Lower lobe of right lung (tissue), 2 donors: Measurements from ENCODE around the gene FAM120A. TPM values are rescaled to one million over a fixed set of nuclear protein-coding genes. Genes with fewer than 3 reads are reported as not detected.

Experiments
- ATAC-seq, 2 donors: fragments of 200-7000 bp; cut with Tn5 transposase; one replicate each; pipeline ENCODE4 v1.9.1; 2020 to 2022; ENCODE audit warnings: mild to moderate bottlenecking in 2 of 2, moderate library complexity in 2 of 2
- DNase-seq: peaks from one replicate; pipeline ENCODE4 v3.0.0-alpha.2; 2020
- H3K27ac ChIP-seq: fragments of 200-600 bp; one replicate; pipeline ENCODE4 v1.8.0; 2022
- H3K27me3 ChIP-seq: fragments of 200-600 bp; one replicate; pipeline ENCODE4 v1.8.0; 2022; ENCODE audit warnings: low read depth
- H3K36me3 ChIP-seq: fragments of 200-600 bp; one replicate; pipeline ENCODE4 v1.8.0; 2022; ENCODE audit warnings: mild to moderate bottlenecking
- H3K4me1 ChIP-seq: fragments of 200-600 bp; one replicate; pipeline ENCODE4 v1.8.0; 2022
- H3K4me3 ChIP-seq: fragments of 200-600 bp; one replicate; pipeline ENCODE4 v1.8.0; 2022; ENCODE audit warnings: mild to moderate bottlenecking
- H3K9me3 ChIP-seq: fragments of 200-600 bp; one replicate; pipeline ENCODE4 v1.8.0; 2022
- intact Hi-C: fragments of 100-400 bp; cut with DNase I; formaldehyde crosslinking; loops from one replicate; pipeline ENCODE4 v1.11.0; 2022
- total RNA-seq: library from RNA; stranded (reverse); fragmentation: NEBNext Ultra II Directional; extraction: Animal tissue kit (Norgen Biotek cat#: 25700); gene quantifications from one replicate; pipeline ENCODE4 v1.2.1, GENCODE V29; 2021
- TF ChIP-seq, protein P1 (sequence below): fragments of 200-600 bp; IDR thresholded peaks from one replicate; pipeline ENCODE4 v1.8.0; 2022; ENCODE audit warnings: antibody characterized with exemption, mild to moderate bottlenecking
- donor health status: DM: no; HTN: yes; CAD: no; lungs with severe emphysema.

The FAM120A gene
- total RNA-seq, 1 donor from 2014 or later: 114 TPM

DNA sequence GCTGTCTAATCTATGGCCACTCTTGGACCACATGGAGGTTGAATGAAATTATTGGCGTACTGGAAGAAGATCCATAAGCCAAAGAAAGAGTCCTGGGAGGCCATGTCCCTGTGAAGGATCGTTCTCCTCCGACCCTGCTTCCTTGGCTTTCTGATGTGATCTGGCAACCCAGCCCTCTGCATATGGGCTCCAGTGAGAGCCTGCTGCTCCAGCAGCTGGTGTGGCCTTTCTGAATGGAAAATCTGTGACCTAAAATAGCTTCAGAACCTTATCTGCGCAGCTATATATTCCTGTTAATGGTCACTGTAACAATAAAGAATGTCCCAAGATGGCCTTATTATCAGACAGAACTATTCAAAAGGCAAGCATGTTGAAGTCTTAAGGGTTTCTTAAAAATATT lies 84.7 kb downstream of the FAM120A start:
- ATAC-seq: no peak
- no peaks in the 10 kb centered on the region for H3K9me3 ChIP-seq
- H3K27me3 ChIP-seq: no peaks in the 10 kb centered on the region
- no peak overlapping the region for H3K4me3 ChIP-seq
- no peak for DNase-seq
- H3K4me1 ChIP-seq: no peaks in the 10 kb centered on the region
- H3K36me3 ChIP-seq: peaks cover 77% of the 10 kb centered on the region
- intact Hi-C loops: no loop called here
- no peak overlapping the region for H3K27ac ChIP-seq
- TF ChIP-seq, protein P1, sequence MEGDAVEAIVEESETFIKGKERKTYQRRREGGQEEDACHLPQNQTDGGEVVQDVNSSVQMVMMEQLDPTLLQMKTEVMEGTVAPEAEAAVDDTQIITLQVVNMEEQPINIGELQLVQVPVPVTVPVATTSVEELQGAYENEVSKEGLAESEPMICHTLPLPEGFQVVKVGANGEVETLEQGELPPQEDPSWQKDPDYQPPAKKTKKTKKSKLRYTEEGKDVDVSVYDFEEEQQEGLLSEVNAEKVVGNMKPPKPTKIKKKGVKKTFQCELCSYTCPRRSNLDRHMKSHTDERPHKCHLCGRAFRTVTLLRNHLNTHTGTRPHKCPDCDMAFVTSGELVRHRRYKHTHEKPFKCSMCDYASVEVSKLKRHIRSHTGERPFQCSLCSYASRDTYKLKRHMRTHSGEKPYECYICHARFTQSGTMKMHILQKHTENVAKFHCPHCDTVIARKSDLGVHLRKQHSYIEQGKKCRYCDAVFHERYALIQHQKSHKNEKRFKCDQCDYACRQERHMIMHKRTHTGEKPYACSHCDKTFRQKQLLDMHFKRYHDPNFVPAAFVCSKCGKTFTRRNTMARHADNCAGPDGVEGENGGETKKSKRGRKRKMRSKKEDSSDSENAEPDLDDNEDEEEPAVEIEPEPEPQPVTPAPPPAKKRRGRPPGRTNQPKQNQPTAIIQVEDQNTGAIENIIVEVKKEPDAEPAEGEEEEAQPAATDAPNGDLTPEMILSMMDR: no peak

DNA sequence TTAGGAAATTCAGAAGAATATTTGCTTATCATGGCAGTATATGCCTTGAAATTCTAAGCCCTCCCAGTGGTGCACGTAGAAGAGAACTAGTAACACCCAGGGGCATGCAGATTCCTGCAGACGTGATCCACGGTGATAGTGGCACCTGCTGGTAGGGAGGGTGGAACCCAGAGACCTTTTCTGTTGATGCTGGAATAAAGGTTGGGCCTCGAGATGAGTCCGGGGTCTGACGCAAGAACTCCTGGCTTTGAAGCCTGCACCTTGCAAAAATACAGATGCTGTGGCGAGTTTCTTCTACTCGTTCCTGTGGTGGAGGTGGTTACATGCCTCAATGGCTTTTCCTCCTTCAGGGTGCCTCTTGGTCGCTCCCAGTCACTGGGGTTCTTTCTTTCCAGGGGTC lies 85.4 kb downstream of the FAM120A start:
- no peak for ATAC-seq
- Histone ChIP-seq H3K36me3 (peaks cover 72% of the 10 kb centered on the region), H3K9me3 (no peaks in the 10 kb centered on the region), H3K27me3 (no peaks in the 10 kb centered on the region), H3K4me3 (no peak overlapping the region), H3K27ac (no peak overlapping the region), H3K4me1 (no peaks in the 10 kb centered on the region)
- intact Hi-C loops: no loop called here
- TF ChIP-seq, protein P1: no peak
- no peak for DNase-seq

DNA sequence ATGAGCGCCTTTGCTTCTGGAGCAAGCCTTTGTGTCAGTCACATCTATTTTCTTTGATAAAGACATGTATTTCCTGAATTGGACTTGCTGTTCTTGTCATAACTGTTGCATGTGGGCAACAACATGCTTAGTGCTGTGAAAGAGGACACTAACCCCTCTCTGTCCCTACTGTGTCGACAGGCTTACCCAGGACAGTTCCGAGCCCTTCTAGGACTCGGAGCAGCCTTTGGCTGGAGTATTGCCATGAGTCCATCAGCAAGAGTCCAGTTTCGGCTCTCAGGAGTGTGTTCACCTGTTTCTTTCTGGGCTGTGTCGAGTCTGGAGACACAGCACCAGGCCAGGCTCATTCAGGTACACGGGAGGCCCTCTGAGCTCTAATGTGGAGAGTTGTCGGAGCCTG lies 88.8 kb downstream of the FAM120A start:
- peaks cover 66% of the 10 kb centered on the region for H3K36me3 ChIP-seq

DNA sequence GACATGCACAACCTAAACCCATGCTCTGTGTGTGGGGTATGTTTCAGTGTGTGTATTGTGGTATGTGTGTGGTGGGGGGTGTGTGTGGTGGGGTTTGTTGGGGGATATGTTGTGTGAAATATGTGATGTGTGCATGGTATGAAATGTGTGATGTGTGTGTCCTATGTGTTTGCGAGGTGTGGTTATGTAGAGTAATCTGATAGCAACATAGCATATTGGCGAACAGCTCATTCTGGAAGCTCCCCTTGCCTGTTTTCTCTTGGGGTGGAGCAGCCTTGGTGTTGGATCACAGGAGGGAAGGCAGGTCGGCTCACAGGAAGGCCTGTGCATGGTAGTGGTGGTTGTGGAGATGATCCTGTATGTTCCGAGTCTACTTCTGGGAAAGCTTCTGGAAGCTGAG lies 89.5 kb downstream of the FAM120A start:
- no peaks in the 10 kb centered on the region for H3K9me3 ChIP-seq
- peaks cover 61% of the 10 kb centered on the region for H3K36me3 ChIP-seq

More for the DNA sequence above, 88.8 kb downstream of the FAM120A start:
- Histone ChIP-seq H3K9me3 (no peaks in the 10 kb centered on the region), H3K27ac (no peak overlapping the region), H3K27me3 (no peaks in the 10 kb centered on the region), H3K4me3 (no peak overlapping the region), H3K4me1 (no peaks in the 10 kb centered on the region)
- TF ChIP-seq, protein P1: no peak
- no peak for DNase-seq
- no peak for ATAC-seq
- intact Hi-C loops: no loop called here

DNA sequence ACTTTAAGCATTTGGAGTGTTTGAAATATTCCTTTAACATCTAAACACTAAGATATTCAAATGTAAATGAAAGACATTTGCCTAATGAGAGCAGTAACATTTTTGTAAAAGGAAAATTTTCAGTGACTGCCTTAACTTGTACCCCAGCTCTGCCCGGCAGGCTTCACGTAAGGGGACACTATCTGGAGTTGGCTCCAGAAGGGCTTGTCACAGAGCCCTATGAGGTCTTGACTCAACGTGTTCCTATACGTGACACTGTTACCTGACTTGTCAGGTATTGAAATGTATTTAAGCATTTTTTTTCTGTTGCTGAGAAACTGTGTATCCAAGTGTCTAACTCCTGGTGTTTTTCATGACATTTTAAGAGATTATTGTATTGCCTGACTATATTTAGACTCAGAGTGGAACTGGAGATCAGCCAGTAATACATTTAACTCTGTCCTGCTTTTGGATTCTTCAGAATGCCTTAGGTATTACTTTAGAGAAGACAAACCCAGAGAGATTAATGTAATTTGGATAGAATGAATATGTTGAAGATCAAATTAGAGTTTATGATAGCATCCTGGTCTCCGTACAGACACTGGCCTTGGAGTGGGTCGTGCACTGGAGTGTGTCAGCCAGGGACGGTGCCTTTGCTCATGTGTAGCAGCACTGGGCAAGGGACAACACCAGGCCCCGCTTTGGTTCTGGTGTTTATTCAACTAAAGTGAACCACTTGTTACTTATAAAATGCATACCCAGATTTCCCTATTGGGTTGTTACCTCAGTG lies 90.3 kb downstream of the FAM120A start:
- no peaks in the 10 kb centered on the region for H3K9me3 ChIP-seq
- intact Hi-C loops: no loop called here
- H3K36me3 ChIP-seq: peaks cover 60% of the 10 kb centered on the region
- DNase-seq (no peak), ATAC-seq (no peak)
- TF ChIP-seq, protein P1: no peak
- H3K27ac ChIP-seq: no peak overlapping the region
- H3K27me3 ChIP-seq: no peaks in the 10 kb centered on the region
- H3K4me3 ChIP-seq: no peak overlapping the region
- H3K4me1 ChIP-seq: no peaks in the 10 kb centered on the region

More for the DNA sequence above, 89.5 kb downstream of the FAM120A start:
- no peaks in the 10 kb centered on the region for H3K27me3 ChIP-seq
- ATAC-seq (no peak), DNase-seq (no peak)
- no peak overlapping the region for H3K27ac ChIP-seq
- no peaks in the 10 kb centered on the region for H3K4me1 ChIP-seq
- intact Hi-C loops: no loop called here
- TF ChIP-seq, protein P1: no peak
- no peak overlapping the region for H3K4me3 ChIP-seq
